HuH-7.5 (cell line): ENCODE results near the gene MINAR2.

Experiments
- DNase-seq: peaks from one replicate; pipeline ENCODE4 v3.0.0; 2011; ENCODE audit warnings: low spot score

The MINAR2 gene, protein sequence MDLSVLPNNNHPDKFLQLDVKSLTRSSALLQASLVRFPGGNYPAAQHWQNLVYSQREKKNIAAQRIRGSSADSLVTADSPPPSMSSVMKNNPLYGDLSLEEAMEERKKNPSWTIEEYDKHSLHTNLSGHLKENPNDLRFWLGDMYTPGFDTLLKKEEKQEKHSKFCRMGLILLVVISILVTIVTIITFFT

DNA sequence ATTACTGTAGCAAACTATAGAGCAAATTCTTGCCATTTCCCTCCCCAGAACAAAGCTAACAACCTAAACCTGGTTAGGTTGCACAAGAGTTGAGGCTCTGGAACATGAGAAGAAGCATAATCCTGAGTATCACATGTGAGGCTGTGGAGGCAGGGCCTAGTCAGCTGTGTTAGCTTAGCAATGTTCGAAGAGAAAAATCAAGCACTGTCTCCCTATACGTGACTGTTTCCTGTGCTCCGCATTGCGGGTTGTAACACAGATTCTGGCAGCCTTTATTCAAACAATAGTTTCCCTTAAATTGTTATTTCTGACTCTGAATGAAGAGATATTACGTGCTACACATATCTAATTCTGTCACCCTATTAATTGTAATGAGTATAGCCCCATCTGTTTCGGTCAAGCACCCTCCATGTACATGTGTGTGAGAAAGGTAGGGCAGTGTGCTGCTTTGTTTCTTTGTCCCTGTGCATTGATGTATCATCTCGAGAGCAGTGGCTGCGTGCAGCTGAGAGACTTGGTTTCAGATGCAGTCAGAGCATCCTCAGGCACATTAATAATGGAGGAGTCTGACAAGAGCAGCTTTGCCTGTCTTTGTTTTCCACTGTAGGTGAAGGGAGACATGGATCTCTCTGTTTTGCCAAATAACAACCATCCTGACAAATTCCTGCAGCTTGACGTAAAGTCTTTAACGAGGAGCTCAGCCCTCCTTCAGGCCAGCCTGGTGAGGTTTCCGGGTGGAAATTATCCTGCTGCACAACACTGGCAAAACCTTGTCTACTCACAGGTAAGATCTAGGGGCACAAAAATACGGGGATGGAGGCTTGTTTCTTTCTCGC, at the start of gene MINAR2:
TSS of gene MINAR2 (plus strand) at position 523 of the 836 bp plus-strand sequence. CDS start at position 620, 97 bp downstream.
- DNase-seq: no peak

DNA sequence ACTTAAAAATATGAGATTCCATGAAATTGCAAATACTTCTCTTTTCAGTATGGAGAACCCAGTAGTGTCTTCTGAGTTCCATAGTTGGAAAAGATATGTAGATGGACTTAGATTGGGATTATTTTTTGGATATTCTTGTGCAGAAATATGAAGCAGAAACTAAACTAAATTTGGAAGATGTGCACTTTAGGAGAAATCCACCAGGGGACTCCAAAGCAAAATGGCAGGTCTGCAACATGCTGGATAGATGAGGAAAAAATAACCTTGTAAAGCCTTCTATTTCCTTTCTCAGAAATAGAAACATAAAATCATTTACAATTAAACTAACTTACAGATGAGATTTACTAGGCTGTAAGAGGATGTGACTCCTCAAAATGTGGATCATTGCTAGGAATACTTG, 49.2 kb upstream of the MINAR2 start:
- DNase-seq: no peak

DNA sequence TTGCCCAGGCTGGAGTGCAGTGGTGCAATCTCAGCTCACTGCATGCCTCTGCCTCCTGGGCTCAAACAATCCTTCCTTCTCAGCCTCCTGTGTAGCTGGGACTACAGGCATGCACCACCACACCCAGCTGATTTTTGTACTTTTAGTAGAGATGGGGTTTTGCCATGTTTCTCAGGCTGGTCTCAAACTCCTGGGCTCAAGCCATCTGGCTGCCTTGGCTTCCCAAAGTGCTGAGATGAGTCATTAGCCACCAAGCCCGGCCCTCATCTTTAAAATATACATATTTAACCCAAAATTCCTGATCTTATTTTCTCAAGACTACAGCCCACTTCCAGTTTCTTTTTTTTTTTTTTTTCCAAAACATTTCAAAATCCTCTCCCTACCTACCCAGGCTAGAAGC, 31.7 kb upstream of the MINAR2 start:
- DNase-seq: no peak

DNA sequence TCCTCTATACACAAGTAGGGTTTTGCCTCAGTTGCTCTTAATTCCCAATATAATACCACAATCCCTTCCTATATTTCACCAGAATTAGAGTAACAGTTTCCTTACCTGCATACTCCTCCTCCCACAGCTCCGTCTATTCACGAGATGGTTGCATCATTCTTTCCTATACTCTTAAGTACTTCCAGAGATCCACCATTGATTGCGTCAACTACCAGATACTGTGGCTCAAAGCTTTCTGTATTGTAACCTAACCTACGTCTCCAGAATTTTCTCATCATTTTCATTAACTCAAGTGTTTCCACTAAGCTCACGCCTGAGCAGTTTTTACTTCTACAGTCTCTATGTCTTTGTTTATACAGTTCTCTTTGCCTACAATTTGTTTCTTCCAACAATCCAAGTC, 31.2 kb upstream of the MINAR2 start:
- no peak for DNase-seq

DNA sequence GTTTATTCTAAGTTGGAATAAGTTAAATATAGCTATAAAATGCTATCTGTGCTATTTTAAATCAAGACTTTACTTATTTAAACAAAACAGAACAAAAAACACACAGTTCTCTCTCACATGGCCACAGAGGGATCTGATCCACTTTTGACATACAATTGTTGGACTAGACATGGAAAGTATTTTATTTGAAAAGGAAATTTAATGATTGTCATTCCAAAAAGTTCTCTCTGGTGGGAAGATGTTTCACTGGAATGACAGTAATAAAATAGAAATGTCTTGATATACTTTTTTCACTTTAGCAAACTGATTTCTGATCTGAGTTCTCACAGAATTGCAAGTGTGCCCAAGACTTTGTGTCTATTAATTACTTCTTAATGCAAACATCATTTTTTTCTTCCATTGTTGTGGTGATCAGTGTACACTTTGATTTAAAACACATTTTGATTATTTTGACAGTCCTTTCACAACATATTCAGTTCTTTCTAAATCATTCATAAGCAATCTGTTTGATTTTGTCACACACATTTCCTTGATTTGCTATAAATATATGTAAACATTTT, 30.1 kb upstream of the MINAR2 start:
- DNase-seq: no peak

DNA sequence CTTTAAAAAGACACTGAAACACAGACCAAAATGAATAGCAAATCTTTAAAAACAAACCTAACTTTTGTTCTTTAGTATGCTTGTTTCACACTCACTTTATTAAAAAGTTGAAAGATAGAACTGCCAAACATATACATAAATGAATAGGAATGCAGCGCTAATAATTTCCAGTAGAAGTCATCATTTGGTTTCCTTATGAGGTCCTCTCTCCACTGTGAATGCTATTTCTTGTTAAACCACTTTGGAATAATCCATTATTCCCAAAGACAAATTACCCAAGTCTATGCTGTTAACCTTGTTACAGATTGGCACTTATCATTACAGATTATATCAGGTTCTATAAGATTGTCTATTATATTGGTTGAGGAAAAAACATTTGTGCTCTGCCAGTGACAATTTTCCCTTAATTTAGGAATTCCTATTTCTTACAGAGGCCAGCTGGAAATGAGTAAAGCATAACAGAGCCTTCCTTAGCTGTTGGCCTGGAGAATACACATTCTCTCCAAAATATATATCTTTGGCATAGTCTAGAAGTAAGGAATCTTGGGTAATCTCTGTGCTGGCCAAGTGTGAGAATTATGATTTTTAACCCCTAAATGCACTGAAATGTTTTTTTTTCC, 29.3 kb upstream of the MINAR2 start:
- no peak for DNase-seq

DNA sequence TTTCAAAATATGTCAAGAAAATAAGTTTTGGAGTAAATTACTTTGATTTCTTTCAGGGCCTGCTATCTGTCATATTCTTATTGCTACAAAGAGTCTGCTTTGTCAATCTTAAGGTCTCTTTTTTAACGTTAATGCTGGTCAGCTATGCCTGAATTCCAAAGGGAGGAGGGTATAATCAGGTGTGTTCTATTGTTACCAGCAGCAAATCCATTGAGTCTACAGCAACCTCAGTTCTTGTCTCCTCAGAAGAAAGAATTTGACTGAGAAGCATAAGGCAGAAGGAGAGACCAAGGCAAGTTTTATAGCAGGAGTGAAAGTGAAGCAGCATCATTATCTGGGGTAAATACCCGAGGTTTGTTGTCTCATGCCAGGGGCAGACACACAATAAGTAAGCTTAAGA, 23.7 kb upstream of the MINAR2 start:
- no peak for DNase-seq

DNA sequence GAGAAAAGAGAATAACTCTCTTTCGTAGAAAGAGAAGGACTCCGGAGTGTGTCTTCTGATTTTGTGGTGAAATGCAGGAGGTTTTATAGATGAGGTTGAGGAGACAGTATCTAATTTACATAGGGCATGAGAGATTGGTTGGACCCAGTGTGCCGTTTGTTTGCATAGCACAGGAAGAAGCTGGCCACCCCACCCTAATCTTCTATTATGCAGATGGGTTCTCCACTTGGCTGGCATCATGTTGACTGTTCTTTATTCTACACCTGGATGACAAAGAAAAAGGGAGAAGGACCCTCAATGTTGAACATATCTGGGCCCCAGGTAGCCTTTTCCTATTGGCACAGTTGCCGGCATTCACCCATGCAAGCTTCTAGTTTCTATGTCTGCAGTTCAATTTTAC, 23.2 kb upstream of the MINAR2 start:
- DNase-seq: no peak

DNA sequence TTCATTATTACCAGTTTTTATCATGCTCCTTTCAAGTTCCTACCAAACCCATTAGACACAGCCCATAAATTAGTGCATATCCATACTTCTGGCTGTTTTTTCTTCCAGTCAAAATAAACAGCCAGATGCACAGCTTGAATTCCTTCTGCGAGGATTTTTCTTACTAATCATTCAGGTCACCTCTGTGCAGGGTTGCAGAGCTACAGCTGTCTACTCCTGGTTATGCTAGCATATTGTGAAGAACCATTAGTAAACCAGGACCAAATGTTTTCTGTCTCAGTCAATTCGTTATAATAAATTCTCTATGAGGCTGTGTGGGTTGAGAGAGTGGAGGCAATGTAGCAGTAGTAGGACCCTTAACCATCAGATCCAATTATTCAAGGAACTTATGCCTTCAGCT, 8.1 kb upstream of the MINAR2 start:
- DNase-seq: no peak

DNA sequence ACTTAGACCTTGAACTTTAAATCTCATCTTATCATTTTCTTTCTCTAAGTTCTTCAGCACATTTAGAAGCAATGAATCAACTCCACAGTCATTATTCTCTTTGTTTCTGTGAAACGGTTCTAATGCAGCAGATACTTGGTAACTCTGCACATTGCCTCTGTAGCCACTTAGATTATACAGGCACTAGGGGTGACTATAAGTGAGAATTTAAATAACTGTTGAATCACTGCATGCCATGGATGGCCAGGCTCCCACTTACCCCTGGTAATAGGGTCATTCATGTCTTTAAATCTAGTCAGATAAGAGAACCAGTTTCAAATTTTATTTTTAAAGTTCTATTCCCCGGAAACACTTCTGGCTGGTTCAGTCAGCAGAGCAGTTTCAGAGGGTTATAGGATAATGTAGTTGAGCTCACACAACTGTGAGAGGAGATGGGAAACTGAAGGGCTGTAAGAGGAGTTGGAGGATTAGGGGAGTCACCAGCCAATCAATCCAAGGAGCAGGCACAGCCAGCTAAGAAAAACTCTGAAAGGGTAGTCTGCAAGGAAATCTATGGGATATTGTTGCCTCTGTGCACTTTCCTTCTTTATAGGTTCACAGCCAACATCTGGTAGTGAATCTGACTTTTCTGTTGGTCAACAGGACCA, 4.2 kb upstream of the MINAR2 start:
- DNase-seq: no peak

DNA sequence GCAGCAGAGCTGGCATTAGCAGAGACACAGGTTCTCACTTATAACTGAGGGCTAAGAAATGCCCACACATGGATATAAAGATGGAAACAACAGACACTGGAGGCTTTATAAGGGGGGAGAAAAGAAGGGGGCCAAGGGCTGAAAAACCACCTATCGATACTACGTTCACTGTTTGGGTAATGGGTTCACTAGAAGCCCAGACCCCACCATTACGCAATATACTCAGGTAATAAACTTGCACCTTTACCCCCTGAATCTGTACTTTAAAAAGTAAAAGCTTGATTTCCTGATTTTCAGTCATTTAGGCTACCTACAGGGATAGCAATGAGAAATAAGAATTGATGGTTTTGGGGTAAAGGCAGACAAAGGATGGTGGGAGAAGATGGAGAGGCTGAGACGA, 1.9 kb upstream of the MINAR2 start:
- no peak for DNase-seq

DNA sequence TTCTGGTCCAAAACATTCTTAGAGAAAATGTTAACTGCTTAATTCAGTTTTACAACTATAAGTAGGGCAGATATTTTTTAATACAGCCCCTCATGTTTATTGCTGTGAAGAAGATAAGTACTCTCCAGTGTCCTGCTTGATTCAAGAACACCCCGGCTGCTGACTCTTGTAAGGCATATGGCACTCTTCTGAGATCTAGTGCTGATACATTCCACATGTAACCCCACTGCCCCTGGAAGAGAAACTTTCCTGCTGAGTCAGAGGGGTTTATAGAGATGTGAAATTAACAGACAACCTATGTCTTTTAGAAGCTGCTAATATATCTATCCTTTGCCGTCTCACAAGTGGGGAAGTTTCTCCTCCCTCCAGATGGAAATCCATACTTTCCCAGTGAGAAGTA, 1.0 kb upstream of the MINAR2 start:
- no peak for DNase-seq

DNA sequence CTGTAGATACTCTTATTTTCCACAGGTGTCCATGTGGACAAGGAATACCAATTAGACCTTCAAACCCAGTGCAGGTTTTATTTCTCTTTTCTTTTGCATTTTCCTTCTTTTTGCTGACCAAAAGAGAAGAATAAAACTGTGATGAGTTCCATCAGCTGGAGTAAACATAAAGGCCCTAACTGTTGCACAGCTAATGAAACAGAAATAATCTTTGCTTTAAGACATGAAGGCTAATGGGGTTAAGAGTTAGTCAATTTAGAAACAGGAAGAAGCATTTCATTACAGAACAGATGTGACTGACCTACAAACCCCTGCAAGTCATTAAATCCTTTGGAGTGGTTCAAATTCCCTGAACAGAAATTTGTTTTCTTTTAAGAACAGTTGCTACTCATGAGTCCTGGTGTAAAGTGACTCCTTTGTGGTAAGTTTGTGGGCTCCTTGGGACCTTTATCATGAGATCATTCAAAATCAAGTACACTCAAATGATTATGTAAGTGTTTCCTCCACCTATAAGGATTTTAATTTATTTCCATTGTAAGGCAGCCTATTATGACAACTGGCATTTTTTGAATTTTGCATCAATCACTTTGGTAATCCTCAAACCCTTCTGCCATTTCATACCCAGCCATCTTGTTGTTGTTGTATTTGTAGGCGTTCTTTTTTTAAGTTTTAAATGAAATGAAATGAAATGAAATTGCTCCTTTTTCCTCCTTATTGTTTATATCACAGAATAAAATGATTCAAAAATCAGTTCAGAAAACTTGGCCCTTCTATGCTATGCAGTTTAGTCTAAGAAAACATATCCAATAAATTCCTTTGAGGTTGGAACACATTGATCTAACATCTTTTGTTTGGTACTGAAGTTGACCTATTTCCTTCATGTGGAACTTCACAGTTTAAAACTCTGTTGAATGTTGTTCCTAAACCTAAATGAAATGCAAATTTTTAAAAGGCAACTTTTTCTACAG, 1.3 kb downstream of the MINAR2 start:
- no peak for DNase-seq

DNA sequence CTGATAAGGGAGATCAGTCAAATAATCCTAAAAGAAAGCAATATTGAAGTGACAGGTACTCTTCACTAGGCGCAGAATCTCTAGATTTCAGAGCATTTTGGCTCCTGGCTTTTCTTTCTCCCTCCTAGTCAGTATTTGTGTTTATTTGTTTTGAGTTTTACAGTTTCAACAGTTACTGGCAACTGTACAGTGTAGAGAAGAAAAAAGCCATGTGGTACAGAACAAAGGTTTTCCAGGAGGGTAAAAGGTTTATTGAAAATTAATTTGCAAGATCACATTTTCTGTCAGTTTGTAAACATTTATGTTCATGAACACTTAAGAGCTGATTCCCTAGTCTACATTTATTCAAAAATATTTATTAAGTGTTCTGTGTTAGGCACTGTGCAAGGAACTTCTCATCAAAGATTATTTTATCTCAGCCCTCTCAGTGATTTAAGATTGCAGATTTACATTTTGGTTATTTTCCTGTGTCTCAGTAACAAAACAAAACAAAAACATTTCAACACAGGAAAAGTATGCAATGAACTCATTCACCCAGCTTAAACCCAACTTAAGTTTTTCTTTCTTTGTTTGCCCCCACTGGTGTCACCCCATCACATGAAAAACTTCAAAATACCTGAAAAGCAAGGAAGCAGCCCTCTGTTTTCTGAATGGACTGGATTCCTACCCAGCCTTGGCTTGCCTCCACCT, 12.9 kb downstream of the MINAR2 start:
- DNase-seq: no peak

DNA sequence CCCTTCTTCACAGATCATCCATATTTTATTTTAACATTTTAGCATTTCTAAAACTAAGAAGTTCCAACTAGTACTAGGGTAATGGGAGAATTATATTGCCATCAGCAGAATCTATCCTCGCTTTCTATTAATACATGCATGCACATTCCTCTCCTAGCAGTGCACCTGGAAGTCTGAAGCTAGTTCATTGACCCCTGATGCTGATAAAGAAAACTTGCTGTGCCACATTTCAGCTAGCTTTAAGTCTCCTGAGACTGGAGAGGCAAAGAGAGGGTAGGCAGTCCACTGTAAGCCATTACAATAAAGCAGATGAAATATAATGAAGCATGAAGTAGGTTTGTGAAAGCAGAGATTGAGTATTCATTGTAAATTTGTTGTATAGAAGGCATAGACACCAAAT, 15.8 kb downstream of the MINAR2 start:
- no peak for DNase-seq

DNA sequence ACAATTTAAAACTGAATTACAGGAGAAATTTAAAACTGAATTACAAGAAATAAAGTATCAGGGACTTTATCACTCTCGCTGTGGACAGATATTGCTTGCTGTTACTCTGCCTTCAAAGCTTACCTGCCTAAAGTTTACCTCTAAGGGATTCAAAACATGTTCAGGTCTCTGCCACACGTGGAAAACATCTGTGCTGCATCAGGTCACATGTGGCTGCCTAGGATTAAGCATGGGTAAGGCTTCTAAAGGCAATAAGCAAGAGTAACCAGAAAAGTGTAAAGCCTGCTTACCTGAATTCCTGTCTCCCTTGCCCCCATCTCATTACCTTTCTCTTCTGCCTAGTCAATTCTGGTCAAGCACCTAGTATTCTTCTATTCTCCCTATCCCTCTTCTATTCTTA, 18.9 kb downstream of the MINAR2 start:
- no peak for DNase-seq

DNA sequence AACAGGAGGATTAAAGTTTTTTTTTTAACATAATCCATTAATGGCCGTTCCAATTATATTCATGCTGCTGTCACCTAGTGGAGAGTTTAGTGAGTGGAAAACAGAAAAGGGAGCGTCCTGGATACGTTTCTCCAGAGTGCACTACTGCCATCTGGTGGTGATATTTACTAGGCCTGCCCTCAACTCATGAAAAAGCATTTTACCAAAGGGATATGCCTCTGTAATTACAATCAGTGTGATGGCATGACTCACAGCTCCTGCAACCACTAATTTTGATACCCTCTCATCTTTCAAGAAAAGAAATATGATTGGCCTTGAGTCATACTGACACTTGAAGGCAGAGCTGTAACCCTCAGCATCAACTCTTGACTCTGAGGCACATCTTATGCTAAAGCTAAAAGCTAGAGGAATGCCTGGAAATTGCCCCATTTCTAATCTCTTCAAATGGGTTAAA, 20.1 kb downstream of the MINAR2 start:
- peak; percentile 23 for DNase-seq

DNA sequence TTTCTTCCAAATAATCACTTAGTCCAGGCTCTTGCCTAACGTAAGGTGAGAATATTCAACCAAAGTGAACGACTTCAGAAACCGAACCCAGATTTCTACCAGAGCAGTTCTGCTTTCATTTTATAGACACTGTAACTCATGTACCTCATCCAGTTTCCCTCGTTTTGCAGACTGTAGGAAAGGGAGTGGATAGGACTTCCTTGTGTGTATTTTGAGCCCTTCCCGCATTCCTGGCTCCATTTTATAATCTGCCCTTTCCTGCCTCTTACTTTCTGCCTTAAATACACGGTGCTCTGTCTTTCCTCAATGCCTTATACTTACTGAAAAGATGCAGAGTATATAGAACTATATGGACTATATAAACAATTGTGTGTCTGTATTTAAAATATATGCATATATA, 20.8 kb downstream of the MINAR2 start:
- DNase-seq: no peak

DNA sequence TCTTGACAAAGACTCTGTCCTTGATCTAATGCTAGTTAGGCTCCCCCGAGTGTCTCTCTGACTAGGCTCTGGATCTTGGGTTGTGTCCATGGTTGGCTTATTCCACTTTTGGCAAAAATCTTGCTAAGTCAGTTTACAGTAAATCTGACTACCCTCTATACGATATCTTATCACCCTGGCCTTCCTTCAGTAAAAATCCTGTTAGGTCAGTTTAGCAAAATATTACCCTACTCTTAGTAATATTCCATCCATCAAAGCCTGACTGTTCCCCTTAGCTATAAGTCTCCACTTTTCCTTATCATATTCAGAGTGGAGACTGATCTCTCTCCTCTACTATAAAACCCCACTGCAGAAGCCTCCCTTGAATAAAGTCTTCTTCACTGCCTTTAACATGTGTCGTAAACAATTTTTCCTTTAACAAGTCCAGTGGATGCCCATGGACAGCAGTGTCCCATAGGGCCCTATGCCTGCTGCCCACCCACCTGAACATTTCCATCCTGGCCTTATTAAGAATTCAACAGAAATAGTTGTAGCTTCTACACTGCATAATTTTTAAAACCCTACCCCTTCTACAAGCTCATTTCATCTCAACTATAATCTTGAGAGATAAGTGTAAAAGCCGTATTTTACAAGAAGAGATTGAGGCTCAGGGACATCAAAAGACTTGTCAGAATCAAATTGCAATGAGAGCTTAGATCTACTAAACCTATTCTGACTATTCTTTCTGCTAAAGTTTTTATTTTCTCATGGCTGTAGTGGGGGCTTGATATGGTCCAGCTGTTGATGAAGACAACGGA, 22.3 kb downstream of the MINAR2 start:
- DNase-seq: no peak
